NT2/D1 (cell line): Measurements from ENCODE around the gene CARD19.

Source experiments
- SUZ12 ChIP-seq: IDR thresholded peaks from 2 replicates; pipeline ENCODE4 v1.6.1; 2011; ENCODE audit not compliant: insufficient read length, insufficient read depth; ENCODE audit errors: extremely low read depth
- YY1 ChIP-seq: IDR thresholded peaks from 2 replicates; pipeline ENCODE4 v1.6.1; 2011; ENCODE audit not compliant: insufficient read length, insufficient read depth
- ZNF274 ChIP-seq: IDR thresholded peaks from 2 replicates; pipeline ENCODE4 v1.6.1; 2011; ENCODE audit warnings: mild to moderate bottlenecking, low read depth, low read length

DNA sequence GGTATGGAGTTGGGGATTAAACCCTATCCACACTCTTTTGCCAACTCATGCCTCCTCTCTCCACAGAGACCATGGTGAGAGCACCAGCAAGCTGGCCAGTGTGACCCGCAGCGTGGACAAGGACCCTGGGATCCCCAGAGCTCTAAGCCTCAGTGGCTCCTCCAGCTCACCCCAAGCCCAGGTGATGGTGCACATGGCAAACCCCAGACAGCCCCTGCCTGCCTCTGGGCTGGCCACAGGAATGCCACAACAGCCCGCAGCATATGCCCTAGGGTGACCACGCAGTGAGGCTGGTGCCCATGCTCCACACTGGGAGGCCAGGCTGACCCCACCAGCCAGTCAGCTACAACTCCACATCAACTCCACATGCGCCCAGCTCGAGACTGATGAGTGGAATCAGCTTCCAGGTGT lies 11.5 kb upstream of the CARD19 start:
- no peak for TF ChIP-seq ZNF274
- no peak for TF ChIP-seq SUZ12
- no peak for TF ChIP-seq YY1
